K562 (cell line): ENCODE measurements around the gene SNX14. TPM values are rescaled to one million over a fixed set of nuclear protein-coding genes. Genes with fewer than 3 reads are reported as not detected.
A peak's percentile ranks its signal among the peaks of the same experiment; 100 is the strongest.

Experiments used
- CCNT2 ChIP-seq: IDR thresholded peaks from 2 replicates; pipeline ENCODE4 v1.6.1; 2011; ENCODE audit warnings: borderline replicate concordance, low read depth, mild to moderate bottlenecking, moderate library complexity, mixed read lengths, low read length; ENCODE audit not compliant: insufficient read length; ENCODE audit errors: extremely low read depth
- CHD7 ChIP-seq: fragments of 200-600 bp; sonication (generic); IDR thresholded peaks from one replicate; pipeline ENCODE4 v1.6.1; 2012; ENCODE audit warnings: mild to moderate bottlenecking, low read depth, low read length, inconsistent platforms
- EP400 ChIP-seq: fragments of 450-650 bp; IDR thresholded peaks from 2 replicates; pipeline ENCODE4 v1.6.1; 2017; ENCODE audit warnings: antibody characterized with exemption, mild to moderate bottlenecking, moderate library complexity
- HLTF ChIP-seq: fragments of 450-650 bp; IDR thresholded peaks from 2 replicates; pipeline ENCODE4 v1.6.1; 2016
- KAT8 ChIP-seq: fragments of 450-650 bp; IDR thresholded peaks from 2 replicates; pipeline ENCODE4 v1.6.1; 2016; ENCODE audit warnings: low read depth, mild to moderate bottlenecking
- MBD2 ChIP-seq: sonication (generic); IDR thresholded peaks from 2 replicates; pipeline ENCODE4 v1.6.1; 2016; ENCODE audit warnings: low read depth, borderline replicate concordance
- NR2F6 ChIP-seq: fragments of 450-650 bp; formaldehyde crosslinking; IDR thresholded peaks from 2 replicates; pipeline ENCODE4 v1.4.0; 2020; ENCODE audit warnings: mild to moderate bottlenecking
- POLR2AphosphoS5 ChIP-seq: IDR thresholded peaks from 2 replicates; pipeline ENCODE4 v1.6.1; 2011; ENCODE audit warnings: mild to moderate bottlenecking, low read depth, low read length, moderate library complexity; ENCODE audit not compliant: control insufficient read depth, insufficient read depth
- RFX5 ChIP-seq: IDR thresholded peaks from 2 replicates; pipeline ENCODE4 v1.6.1; 2011; ENCODE audit warnings: low read depth, mild to moderate bottlenecking, improper control_type of control experiment, low read length
- SAFB ChIP-seq: fragments of 200-400 bp; formaldehyde crosslinking; IDR thresholded peaks from 2 replicates; pipeline ENCODE4 v1.6.1; 2017; ENCODE audit warnings: low read depth, low read length, borderline replicate concordance
- TAF9B ChIP-seq: fragments of 450-650 bp; IDR thresholded peaks from 2 replicates; pipeline ENCODE4 v1.6.1; 2018; ENCODE audit warnings: mild to moderate bottlenecking; ENCODE audit not compliant: partially characterized antibody
- TEAD4 ChIP-seq, 2 experiments: sonication (generic) in 1 of 2; formaldehyde crosslinking in 1 of 2; IDR thresholded peaks; 2 replicates each; pipeline versions ENCODE4 v1.6.1 to v1.8.0; 2012 to 2022; ENCODE audit warnings: borderline replicate concordance in 1 of 2, inconsistent platforms in 1 of 2, low read length in 1 of 2, mild to moderate bottlenecking in 1 of 2, missing genetic modification reagents in 1 of 2
- XRCC3 ChIP-seq: fragments of 450-650 bp; IDR thresholded peaks from 2 replicates; pipeline ENCODE4 v1.6.1; 2017; ENCODE audit warnings: mild to moderate bottlenecking, moderate library complexity
- polyA plus RNA-seq, 8 experiments: library from polyadenylated mRNA; depleted of rRNA in 4 of 8; stranded (reverse) in 5 of 8; unstranded in 3 of 8; fragments of >200 nt; fragmentation: Nextera tagmentation in 2 of 8; fragmentation: Illumina TruSeq in 1 of 8; extraction: Ambion mirVana in 2 of 8; extraction: Trizol in 1 of 8; gene quantifications; 2 replicates each; pipeline versions ENCODE4 v1.2.1 to v1.2.3, GENCODE V29; 2011 to 2014; ENCODE audit warnings: inconsistent platforms in 1 of 8, missing spikeins in 1 of 8
- total RNA-seq, 7 experiments: library from RNA; depleted of rRNA in 6 of 7; stranded (reverse); fragments of >200 nt in 6 of 7; fragmentation: Illumina TruSeq in 2 of 7; extraction: Trizol in 2 of 7; gene quantifications; 2 replicates each; pipeline versions ENCODE4 v1.2.1 to v1.2.3, GENCODE V29; 2011 to 2021; ENCODE audit warnings: low replicate concordance in 1 of 7
- TF ChIP-seq, protein P1 (sequence below): fragments of 200-400 bp; formaldehyde crosslinking; IDR thresholded peaks from 2 replicates; pipeline ENCODE4 v1.6.1; 2017; ENCODE audit warnings: mild to moderate bottlenecking, low read depth, low read length, moderate library complexity

Gene SNX14
- total and polyA plus RNA-seq, 9 of the 15 experiments (the other 6 are each of a cell fraction or from before 2014, with no cell fraction given) = 46.5 to 140 (median 71.2) TPM

- TF ChIP-seq, protein P1, sequence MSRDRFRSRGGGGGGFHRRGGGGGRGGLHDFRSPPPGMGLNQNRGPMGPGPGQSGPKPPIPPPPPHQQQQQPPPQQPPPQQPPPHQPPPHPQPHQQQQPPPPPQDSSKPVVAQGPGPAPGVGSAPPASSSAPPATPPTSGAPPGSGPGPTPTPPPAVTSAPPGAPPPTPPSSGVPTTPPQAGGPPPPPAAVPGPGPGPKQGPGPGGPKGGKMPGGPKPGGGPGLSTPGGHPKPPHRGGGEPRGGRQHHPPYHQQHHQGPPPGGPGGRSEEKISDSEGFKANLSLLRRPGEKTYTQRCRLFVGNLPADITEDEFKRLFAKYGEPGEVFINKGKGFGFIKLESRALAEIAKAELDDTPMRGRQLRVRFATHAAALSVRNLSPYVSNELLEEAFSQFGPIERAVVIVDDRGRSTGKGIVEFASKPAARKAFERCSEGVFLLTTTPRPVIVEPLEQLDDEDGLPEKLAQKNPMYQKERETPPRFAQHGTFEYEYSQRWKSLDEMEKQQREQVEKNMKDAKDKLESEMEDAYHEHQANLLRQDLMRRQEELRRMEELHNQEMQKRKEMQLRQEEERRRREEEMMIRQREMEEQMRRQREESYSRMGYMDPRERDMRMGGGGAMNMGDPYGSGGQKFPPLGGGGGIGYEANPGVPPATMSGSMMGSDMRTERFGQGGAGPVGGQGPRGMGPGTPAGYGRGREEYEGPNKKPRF = no peak
- peak; percentile 16; the same call in 1 of the 2 replicates for TF ChIP-seq TEAD4 (IDR thresholded peaks at IDR 0.05; ENCODE audit: low read length)
- no peak; the same call in 1 of the 2 replicates for TF ChIP-seq TEAD4 (CRISPR knock-in tag; IDR thresholded peaks at IDR 0.05; ENCODE audit: borderline replicate concordance)
- no peak for TF ChIP-seq KAT8
- TF ChIP-seq SAFB = peak; percentile 76
- TF ChIP-seq HLTF = no peak
- no peak for TF ChIP-seq RFX5
- no peak for TF ChIP-seq CHD7
- TF ChIP-seq EP400 = peak; percentile 69
- no peak for TF ChIP-seq XRCC3
- peak; percentile 89 for TF ChIP-seq POLR2AphosphoS5
- no peak for TF ChIP-seq NR2F6
- TF ChIP-seq CCNT2 = peak; percentile 90
- TF ChIP-seq MBD2 = peak; percentile 56; the same call in 1 of the 2 replicates
- peak; percentile 72 for TF ChIP-seq TAF9B
These were observed at the start of gene SNX14 (continued) for GRCh38 chr6:85593438-85594196.
